Measurements from ENCODE around the gene RBPJ.

GRCh38 chr4:26375551-26375950, 54.7 kb downstream of the RBPJ start:
- no peak for TF ChIP-seq CTCF (conservative IDR thresholded peaks at IDR 0.05)
- no peak for TF ChIP-seq EZH2 (IDR thresholded peaks at IDR 0.05; ENCODE audit: low read depth)
